Hematopoietic multipotent progenitor cell treated with erythropoietin and hydrocortisone succinate and interleukin-3 and kit ligand, for 8 days (in vitro differentiated cells): ENCODE results near the gene PPM1B.
"Not testable (repeated sequence)": the region's sequence is repeated elsewhere in the genome, so short reads cannot be mapped to it uniquely, and the experiment has no call there.

Experiments
- DNase-seq: peaks from one replicate; pipeline ENCODE4 v3.0.0-alpha.2; 2015

PPM1B gene

DNA sequence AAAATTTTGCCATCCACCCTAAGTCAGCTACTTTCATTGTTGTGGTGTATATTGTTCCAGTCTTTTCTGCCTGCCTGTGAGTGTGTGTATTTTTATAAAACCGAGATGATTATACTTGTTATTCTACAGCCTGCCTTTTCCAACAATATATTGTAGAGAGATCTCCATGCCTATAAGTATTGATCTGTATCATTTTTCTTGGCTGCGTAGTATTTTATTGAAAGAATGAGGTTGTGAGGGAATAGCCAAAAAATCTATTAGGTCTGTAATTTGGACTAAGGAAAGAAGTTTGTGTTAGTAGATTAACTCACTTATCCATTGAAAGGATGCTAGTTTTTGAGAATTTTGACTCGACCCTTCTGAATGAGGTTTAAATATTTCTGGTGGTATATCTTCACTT, 34.9 kb downstream of the PPM1B start:
- no peak for DNase-seq

DNA sequence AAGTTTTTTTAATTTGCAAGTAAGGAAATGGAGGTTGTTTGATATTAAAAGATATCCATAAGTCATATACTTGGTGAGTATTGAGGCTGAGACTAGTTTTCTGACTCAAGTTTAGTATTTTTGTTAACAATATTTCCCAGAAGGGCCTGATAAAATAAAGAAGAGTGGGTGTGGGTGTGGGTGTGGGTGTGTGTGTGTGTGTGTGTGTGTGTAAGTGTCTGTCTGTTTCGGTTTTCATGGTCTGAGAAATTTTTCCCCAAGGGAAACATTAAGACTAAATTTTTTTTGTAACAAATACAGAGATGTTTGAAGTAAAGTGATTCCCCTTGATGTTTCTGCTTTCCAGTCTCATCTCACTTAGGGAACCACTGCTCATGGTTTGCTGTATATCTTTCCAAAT, 36.5 kb downstream of the PPM1B start:
- DNase-seq, result peak; percentile 16

- DNase-seq, result peak; percentile 43
Measured at GRCh38 chr2:44207102-44207501, 38.4 kb downstream of the PPM1B start.

DNA sequence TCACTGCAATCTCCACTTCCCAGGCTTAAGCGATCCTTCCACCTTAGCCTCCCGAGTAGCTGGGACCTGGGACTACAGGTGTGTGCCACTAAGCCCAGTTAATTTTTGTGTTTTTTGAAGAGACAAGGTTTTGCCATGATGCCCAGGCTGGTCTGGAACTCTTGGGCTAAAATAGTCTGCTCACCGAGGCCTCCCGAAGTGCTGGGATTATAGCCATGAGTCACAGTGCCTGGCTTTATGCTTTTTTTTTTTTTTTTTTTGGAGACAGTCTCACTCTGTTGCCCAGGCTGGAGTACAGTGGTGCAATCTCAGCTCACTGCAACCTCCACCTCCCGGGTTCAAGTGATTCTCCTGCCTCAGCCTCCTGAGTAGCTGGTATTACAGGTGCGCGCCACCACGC, 39.0 kb downstream of the PPM1B start:
- DNase-seq, result not testable (repeated sequence)

DNA sequence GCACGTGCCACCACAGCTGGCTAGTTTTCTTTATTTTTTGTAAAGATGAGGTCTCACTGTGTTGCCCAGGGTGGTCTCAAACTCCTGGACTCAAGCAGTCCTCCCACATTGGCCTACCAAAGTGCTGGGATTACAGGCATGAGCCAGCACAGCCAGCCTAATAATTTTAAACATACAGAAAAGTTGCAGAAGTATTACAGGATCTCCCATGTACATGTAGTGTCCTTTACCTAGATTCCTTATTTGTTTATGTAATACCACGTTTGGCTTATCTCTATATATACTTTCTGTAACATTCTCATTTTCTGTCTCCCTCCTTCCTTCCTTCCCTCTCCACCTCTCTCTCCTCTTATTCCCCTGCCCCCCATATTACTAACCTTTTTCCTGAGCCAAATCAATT, 41.7 kb downstream of the PPM1B start:
- DNase-seq, result no peak

DNA sequence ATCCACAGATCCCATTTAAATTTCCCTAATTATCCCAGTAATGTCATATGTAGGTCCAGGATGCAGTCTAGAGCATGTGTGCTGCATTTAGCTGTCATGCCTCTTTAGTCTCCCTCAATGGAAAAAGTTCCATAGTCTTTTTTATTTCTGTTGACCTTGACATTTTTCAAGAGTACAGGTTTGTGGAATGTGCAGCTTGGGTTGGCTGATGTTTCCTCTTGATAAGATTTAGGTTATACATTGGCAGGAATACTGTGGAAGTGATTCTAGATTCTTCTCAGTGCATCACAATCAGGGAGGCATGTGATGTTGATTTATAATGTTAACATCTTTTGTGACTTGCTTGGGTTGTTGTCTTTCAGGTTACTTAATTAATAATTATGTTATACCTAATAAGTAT, 42.5 kb downstream of the PPM1B start:
- no peak for DNase-seq

DNA sequence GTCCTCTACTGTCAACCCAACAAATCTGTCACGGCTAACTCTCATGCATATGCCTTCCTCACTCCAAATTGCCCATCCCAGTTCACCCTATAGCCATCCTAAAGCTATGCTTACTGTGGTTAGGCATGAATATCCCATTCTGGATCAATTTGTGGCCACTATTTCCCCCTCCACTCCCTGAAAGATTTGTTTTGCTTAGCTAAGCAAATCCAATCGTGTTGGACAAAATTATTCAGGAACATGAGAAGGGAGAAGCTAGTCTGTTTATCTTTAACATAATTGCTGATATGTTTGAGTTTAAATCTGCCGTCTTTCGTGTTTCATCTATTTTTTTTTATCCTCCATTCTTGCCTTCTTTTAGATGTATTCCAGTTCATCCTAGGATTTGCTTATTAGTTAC, 43.6 kb downstream of the PPM1B start:
- DNase-seq, result no peak

- DNase-seq, result no peak
Measured at GRCh38 chr2:44215827-44216226, 47.2 kb downstream of the PPM1B start.

- DNase-seq, result no peak
Measured at GRCh38 chr2:44218771-44219170, 50.1 kb downstream of the PPM1B start.

DNA sequence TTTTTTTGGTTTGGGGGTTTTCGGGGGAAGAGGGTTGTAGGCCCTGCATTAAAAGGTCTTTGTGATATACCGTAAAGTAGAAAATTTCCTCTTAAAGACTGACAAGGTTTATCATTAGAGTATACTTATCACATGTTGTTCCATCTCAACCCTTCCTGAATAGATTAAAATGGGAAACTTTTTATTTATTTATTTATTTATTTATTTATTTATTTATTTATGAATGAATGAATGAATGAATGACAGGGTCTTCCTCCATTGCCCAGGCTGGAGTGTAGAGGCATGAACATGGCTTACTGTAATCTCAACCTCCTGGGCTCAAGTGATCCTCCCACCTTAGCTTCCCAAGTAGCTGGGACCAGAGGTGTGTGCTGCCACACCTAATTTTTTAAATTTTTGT, 58.1 kb downstream of the PPM1B start:
- no peak for DNase-seq

DNA sequence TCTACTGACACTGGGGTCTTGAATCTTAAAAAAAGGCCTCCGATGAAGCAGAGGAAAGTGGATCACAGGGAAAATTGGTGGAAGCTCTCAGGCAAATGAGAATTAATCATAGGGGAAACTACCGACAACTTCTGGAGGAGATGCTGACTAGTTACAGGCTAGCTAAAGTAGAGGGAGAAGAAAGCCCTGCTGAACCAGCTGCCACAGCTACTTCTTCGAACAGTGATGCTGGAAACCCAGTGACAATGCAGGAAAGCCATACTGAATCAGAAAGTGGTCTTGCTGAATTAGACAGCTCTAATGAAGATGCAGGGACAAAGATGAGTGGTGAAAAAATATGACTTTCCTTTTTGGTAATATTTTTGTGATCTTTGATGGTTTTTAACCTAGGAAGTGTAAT, 61.7 kb downstream of the PPM1B start:
- DNase-seq, result no peak

DNA sequence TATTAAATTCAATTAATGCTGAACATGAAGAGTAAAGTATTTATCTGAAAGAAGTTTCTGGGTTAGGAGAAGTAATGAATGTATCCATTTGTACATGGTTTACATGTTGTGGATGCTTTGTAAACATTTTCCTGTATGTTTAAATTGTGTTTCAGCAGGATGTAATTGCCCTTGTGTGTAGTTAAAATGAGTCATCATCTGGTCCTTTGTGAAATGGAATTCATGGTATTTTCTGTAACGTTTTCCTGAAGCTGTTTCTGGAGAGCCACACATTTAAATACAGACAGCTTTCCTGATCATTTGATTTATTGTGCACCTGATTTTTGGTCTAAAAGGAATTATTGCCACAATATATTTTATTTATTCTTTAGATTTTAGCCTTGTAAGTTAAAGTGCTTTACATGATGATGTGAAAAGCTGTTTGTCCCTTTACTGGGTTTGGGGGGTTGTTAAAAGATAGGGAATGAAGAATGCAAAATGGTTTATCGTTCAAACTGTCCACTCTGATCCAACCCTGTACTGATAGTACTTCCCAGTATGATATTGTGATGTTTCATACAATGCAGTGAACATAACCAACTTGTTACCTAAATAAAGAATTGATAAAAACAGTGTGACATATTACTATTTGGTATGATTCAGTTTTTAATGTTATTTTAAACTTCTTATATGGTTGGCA, 64.9 kb downstream of the PPM1B start:
- no peak for DNase-seq

- no peak for DNase-seq
Measured at GRCh38 chr2:44237221-44237620, 68.5 kb downstream of the PPM1B start.

DNA sequence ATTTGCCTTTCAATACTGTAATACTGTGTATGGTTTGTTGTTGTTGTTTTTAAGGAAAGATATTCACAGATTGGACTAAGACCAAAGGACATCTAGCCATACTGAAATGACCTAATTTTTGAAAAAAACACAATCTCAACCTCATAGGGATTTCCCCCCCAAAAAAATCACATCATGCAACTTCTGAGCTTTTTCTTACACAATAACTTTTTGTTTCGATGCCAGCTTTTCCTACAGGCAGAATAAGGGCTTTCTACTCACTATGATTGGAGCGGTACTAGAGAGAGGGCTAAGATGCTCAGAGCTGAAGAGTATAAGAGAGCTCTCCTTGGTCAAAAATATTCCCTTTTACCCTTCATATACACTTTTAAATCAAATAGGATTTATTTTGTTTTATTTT, 74.2 kb downstream of the PPM1B start:
- no peak for DNase-seq

DNA sequence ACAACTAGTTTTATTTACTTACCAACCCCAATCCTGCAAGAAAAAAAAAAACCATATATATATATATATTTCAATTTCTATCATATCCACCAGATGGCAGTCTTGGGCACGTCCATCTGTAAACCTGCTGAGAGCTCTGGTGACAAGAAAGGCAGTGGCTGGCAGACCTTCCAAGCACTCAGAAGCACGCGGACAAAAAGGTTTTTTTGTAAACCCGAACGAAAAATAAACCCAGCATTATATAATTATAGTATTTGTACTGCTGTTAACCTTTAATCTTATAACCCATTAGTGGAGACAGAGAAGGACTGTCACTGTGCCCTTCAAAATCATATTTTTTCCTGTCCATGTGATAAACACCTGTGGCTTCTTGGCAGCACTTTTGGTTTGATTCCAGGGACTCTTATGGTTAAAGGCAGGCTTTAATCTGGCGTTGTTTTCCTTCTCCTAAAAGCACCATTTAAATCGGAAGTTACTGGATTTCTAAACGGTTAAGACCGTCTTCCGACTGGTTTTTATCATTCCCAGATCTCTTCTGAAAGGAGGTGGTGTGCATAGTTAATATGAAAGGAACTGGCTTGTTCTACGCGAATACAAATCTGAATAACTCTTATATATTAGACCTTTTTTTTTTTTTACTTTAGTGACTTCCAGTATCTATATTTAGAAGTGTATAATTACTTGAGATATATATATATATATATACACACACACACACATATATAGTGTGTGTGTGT, 75.6 kb downstream of the PPM1B start:
- peak; percentile 82 for DNase-seq

- no peak for DNase-seq
Measured at GRCh38 chr2:44245083-44245861, 76.6 kb downstream of the PPM1B start.

DNA sequence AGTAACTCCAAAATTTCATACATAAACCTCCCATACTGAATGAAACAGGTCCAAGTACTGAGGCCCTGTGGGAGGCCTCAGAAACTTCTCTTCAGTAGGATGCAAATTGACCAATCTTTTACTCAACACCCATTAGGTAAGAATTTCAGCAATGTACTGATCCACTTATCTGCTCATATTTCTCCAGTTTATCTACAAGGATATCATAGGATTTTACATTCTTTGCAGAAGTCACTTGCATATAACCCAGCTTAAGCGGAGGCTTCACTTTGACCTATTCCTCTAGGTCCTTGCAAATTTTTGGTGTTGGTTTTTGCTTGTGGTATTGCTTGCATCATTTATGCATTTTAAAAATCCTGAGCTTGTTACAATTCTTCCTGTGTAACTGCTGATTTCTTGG, 77.8 kb downstream of the PPM1B start:
- DNase-seq, result no peak

GRCh38 chr2:44246840-44247369, 78.2 kb downstream of the PPM1B start:
- no peak for DNase-seq

DNA sequence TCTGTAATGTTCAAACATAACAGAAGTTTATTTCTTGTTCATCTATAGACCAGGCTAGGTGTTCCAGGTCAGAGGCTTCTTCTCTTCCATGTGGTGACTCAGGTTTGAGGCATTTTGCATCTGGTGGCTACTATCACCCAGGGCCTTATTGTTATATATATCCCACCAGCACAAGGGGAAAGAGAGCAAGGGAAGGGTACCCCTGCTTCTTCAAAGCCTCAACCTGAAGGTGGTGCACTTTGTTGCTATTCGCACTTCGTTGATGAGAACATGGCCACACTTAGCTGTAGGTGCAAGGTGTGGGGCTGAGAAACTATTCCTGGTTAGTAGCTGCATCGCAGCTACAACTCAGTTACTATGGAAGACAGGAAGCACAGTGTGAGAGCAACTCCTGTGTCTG, 79.2 kb downstream of the PPM1B start:
- no peak for DNase-seq

DNA sequence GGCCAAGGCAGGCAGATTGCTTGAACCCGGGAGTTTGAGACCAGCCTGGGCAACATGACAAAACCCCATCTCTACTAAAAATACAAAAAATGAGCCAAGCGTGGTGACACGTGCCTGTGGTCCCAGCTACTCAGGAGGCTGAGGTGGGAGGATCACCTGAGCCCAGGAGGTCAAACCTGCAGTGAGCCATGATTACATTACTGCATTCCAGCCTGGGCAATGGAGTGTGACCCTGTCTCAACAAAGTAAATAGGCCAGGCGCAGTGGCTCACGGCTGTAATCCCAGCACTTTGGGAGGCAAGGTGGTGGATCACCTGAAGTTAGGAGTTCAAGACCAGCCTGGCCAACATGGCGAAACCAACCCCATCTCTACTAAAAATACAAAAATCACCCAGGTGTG, 80.6 kb downstream of the PPM1B start:
- not testable (repeated sequence) for DNase-seq

GRCh38 chr2:44250376-44250775, 81.7 kb downstream of the PPM1B start:
- DNase-seq, result no peak

- no peak for DNase-seq
Measured at GRCh38 chr2:44254023-44254422, 85.3 kb downstream of the PPM1B start.

DNA sequence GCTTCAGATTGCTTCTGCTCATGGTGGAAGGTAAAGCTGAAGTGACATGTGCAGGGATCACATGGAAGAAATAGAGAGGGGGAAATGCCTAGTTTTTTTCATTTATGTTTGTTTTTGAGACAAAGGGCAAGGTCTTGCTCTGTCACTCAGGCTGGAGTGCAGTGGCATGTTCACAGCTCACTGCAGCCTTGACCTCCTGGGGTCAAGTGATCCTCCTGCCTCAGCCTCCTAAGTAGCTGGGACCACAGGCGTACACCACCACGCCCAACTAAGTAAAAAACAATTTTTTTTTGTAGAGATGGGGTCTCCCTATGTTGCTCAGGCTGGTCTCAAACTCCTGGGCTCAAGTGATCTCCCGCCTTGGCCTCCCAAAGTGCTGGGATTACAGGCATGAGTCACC, 87.0 kb downstream of the PPM1B start:
- not testable (repeated sequence) for DNase-seq

DNA sequence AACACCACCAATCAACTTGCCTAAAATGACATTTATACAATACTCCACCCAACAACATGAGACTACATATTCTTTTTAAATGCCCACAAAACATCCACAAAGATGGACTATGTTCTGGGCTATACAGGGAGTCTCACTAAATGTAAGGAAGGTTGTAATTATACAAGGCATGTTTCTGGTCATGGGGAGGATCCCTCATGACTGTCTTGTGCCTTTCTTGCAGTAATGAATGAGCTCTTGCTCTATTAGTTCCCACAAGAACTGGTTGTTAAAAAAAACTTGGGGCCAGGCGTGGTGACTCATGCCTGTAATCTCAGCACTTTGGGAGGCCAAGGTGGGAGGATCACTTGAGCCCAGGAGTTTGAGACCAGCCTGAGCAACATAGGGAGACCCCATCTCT, 89.1 kb downstream of the PPM1B start:
- not testable (repeated sequence) for DNase-seq
